B cell (primary cell): ENCODE results near the gene MED25. TPM values are rescaled to one million over a fixed set of nuclear protein-coding genes. Genes with fewer than 3 reads are reported as not detected.

Experiments used
- ATAC-seq: fragments of 200-7000 bp; cut with Tn5 transposase; one replicate; pipeline ENCODE4 v1.10.0; 2021; ENCODE audit warnings: low read depth, mild to moderate bottlenecking, moderate number of reproducible peaks, moderate library complexity
- CTCF ChIA-PET: fragments of 350-600 bp; sonication (Branson Sonifier 250); formaldehyde crosslinking; loops from one replicate; lab custom pipeline; 2021; ENCODE audit warnings: antibody characterized with exemption, inconsistent platforms; lab: Charles Lee
- POLR2A ChIA-PET: fragments of 350-600 bp; sonication (Branson Sonifier 250); formaldehyde crosslinking; loops from one replicate; lab custom pipeline; 2021; ENCODE audit warnings: antibody characterized with exemption; lab: Charles Lee
- DNase-seq: peaks from one replicate; pipeline ENCODE4 v3.0.0; 2013
- H2AFZ ChIP-seq: 2 replicates; pipeline ENCODE4 v1.6.1; 2012; ENCODE audit warnings: mild to moderate bottlenecking, low read depth, low read length; ENCODE audit not compliant: insufficient read depth, poor library complexity, severe bottlenecking
- H3K27ac ChIP-seq, 2 donors: 1 replicate in 1 of 2; 2 replicates in 1 of 2; pipeline ENCODE4 v1.5.1; 2012 to 2013; ENCODE audit warnings: low read length in 2 of 2, mild to moderate bottlenecking in 2 of 2, moderate library complexity in 1 of 2
- H3K27me3 ChIP-seq, 4 experiments: fragments of 200-600 bp in 1 of 4; sonication (generic) in 1 of 4; replicated peaks in 1 of 4; 1 replicate in 2 of 4; 2 replicates in 2 of 4; pipeline versions ENCODE4 v1.6.1 to v1.7.0; 2013 to 2016; ENCODE audit warnings: low read length in 3 of 4, mild to moderate bottlenecking in 2 of 4, mixed read lengths in 1 of 4, moderate library complexity in 1 of 4; ENCODE audit not compliant: insufficient read depth in 4 of 4, control insufficient read depth in 3 of 4; ENCODE audit errors: control extremely low read depth in 1 of 4
- H3K36me3 ChIP-seq, 2 experiments: replicated peaks in 1 of 2; 1 replicate in 1 of 2; 2 replicates in 1 of 2; pipeline versions ENCODE4 v1.6.1 to v1.7.1; 2013; ENCODE audit warnings: low read length in 1 of 2; ENCODE audit not compliant: insufficient read depth in 2 of 2, control insufficient read depth in 1 of 2; ENCODE audit errors: control extremely low read depth in 1 of 2, extremely low read depth in 1 of 2
- H3K4me1 ChIP-seq, 2 donors: fragments of 200-600 bp in 1 of 2; sonication (generic) in 1 of 2; 1 replicate in 1 of 2; 2 replicates in 1 of 2; pipeline versions ENCODE4 v1.5.1 to v1.6.1; 2013 to 2017; ENCODE audit warnings: low read length in 2 of 2; ENCODE audit not compliant: control insufficient read depth in 2 of 2, insufficient read depth in 2 of 2
- H3K4me2 ChIP-seq: replicated peaks from 2 replicates; pipeline ENCODE3; 2012; ENCODE audit warnings: mild to moderate bottlenecking, low read depth, low read length; ENCODE audit not compliant: poor library complexity, severe bottlenecking
- H3K4me3 ChIP-seq, 5 experiments: fragments of 200-600 bp in 1 of 5; sonication (generic) in 1 of 5; 1 replicate in 3 of 5; 2 replicates in 2 of 5; pipeline versions ENCODE4 v1.5.1 to v1.7.0; 2011 to 2016; ENCODE audit warnings: low read length in 4 of 5, mild to moderate bottlenecking in 4 of 5, low read depth in 2 of 5, control low read depth in 1 of 5, moderate library complexity in 1 of 5; ENCODE audit not compliant: insufficient read depth in 1 of 5; ENCODE audit errors: control extremely low read depth in 1 of 5, extremely low read depth in 1 of 5
- H3K79me2 ChIP-seq: fragments of 200-600 bp; sonication (generic); one replicate; pipeline ENCODE4 v1.6.0; 2016; ENCODE audit warnings: low read length; ENCODE audit not compliant: control insufficient read depth, insufficient read depth
- H3K9ac ChIP-seq: fragments of 200-600 bp; sonication (generic); 2 replicates; pipeline ENCODE4 v1.6.1; 2017; ENCODE audit warnings: mild to moderate bottlenecking, low read length, moderate library complexity
- H3K9me3 ChIP-seq, 3 donors: one replicate each; pipeline versions ENCODE4 v1.6.1 to v1.7.1; 2013; ENCODE audit warnings: low read length in 2 of 3; ENCODE audit not compliant: control insufficient read depth in 2 of 3, insufficient read depth in 1 of 3; ENCODE audit errors: control extremely low read depth in 1 of 3
- H4K20me1 ChIP-seq: 2 replicates; pipeline ENCODE4 v1.6.0; 2012; ENCODE audit warnings: mild to moderate bottlenecking, low read length; ENCODE audit not compliant: insufficient read depth, control insufficient read depth, poor library complexity, severe bottlenecking
- H3K27ac Mint-ChIP-seq: one replicate; pipeline ENCODE4 v1.8.0; 2021; ENCODE audit warnings: mixed read lengths
- H3K27me3 Mint-ChIP-seq: one replicate; pipeline ENCODE4 v1.8.0; 2021; ENCODE audit warnings: mixed read lengths
- H3K4me1 Mint-ChIP-seq: one replicate; pipeline ENCODE4 v1.8.0; 2021; ENCODE audit warnings: mixed read lengths
- H3K4me3 Mint-ChIP-seq: one replicate; pipeline ENCODE4 v1.8.0; 2021; ENCODE audit warnings: mixed read lengths
- H3K9me3 Mint-ChIP-seq: one replicate; pipeline ENCODE4 v1.8.0; 2022; ENCODE audit warnings: mixed read lengths; ENCODE audit not compliant: insufficient read depth
- EZH2 ChIP-seq: IDR thresholded peaks from 2 replicates; pipeline ENCODE4 v1.6.1; 2012; ENCODE audit warnings: borderline replicate concordance, low read depth, mild to moderate bottlenecking, moderate library complexity, low read length; ENCODE audit not compliant: insufficient read depth, poor library complexity, severe bottlenecking
- WGBS: methylation state at CpG from one replicate; pipeline ENCODE4 v1.1.5; 2013; ENCODE audit warnings: missing lambda C conversion rate; ENCODE audit not compliant: insufficient coverage; 5-methylcytosine and 5-hydroxymethylcytosine counted together
- intact Hi-C: fragments of 100-400 bp; cut with micrococcal nuclease; formaldehyde crosslinking; loops from one replicate; pipeline ENCODE4 v1.10.0; 2022
- polyA plus RNA-seq: library from polyadenylated mRNA; depleted of rRNA; stranded (reverse); fragments of >200 nt; gene quantifications from 2 replicates; pipeline ENCODE4 v1.2.3, GENCODE V29; 2012
- total RNA-seq, 2 donors: library from RNA; stranded (reverse); fragments of 120-200 nt in 1 of 2; gene quantifications; 1 replicate in 1 of 2; 2 replicates in 1 of 2; pipeline versions ENCODE4 v1.2.3 to v1.2.4, GENCODE V29; 2013 to 2022
- TF ChIP-seq, protein P1 (sequence below): fragments of 200-600 bp; IDR thresholded peaks from one replicate; pipeline ENCODE4 v1.8.0; 2022; ENCODE audit warnings: antibody characterized with exemption, mild to moderate bottlenecking

MED25 gene
- total and polyA plus RNA-seq, 2 donors (not counting 1 experiment from before 2014, with no cell fraction given) = 93.0 to 126 TPM

DNA sequence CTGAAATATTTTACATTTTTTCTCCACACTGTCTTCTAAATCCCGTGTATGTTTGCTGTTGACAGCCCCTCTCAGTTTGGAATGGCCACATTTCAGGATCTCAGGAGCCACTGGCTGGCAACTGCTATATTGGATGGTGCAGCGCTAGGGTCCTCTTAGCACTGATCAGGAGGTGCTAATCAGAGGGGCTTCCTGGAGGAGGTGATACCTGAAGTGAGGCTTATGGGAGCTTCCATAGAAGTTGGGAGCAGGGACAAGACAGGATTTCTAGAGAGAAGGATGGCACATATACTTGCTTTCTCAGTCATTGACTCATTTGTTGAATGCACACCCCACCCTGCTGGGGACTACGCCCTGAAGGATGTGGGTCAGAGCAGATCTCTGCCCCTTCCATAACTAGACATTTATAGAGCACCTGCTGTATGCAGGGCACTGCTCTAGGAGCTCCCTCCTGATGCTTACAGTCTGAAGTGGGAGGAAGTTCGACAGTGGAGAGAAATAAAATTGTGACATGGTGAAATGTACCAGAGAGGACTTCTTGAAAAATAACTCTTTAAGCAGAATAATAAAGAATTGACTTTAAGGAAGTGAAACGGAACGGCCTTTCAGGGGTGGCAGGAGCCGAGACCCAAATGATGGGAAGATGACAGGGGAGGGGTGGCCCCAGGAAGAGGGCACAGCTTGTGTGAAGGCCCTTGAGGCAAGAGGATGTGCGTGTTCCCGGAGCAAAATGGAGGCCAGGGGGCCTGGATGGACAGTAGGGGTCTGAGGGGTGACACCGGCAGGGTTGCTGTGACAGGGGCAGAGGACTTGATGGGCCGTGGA, 38.1 kb upstream of the MED25 start:
- peak overlapping the region; percentile 85 for H3K27ac Mint-ChIP-seq
- no peaks in the 10 kb centered on the region for H3K9me3 ChIP-seq
- peak overlapping the region; percentile 42 for H3K4me3 Mint-ChIP-seq
- H3K4me3 ChIP-seq = no peak overlapping the region
- H3K27me3 ChIP-seq = no peaks in the 10 kb centered on the region
- H3K9ac ChIP-seq = peak overlapping the region; percentile 30
- POLR2A ChIA-PET = interaction anchor here (0.6 to 1.2 kb wide), 2 partner anchors 13 to 102 kb away, joined by 3 read pairs; partner anchors contain the start of gene AP2A1
- peaks cover 17 to 25% of the 10 kb centered on the region in 2 donors for H3K4me1 ChIP-seq
- no peak overlapping the region for H2AFZ ChIP-seq
- H3K4me1 Mint-ChIP-seq = peaks cover 23% of the 10 kb centered on the region
- peaks cover 7 to 28% of the 10 kb centered on the region in 2 experiments for H3K36me3 ChIP-seq
- intact Hi-C loops = no loop called here
- H3K27ac ChIP-seq = peak overlapping the region; percentile 52 to 64
- H3K4me2 ChIP-seq = peak overlapping the region; percentile 29
- peak; percentile 55 for DNase-seq
- peaks cover 21% of the 10 kb centered on the region for H4K20me1 ChIP-seq
- no peaks in the 10 kb centered on the region for H3K27me3 Mint-ChIP-seq
- 60% methylated on average over 10 of the region's 11 CpGs for WGBS
- CTCF ChIA-PET = interaction anchor here (1.7 kb wide), 1 partner anchor 85 kb away, joined by 3 read pairs; no protein-coding TSS in a partner anchor
- ATAC-seq = peak; percentile 49
- no peak for TF ChIP-seq EZH2
- TF ChIP-seq, protein P1, sequence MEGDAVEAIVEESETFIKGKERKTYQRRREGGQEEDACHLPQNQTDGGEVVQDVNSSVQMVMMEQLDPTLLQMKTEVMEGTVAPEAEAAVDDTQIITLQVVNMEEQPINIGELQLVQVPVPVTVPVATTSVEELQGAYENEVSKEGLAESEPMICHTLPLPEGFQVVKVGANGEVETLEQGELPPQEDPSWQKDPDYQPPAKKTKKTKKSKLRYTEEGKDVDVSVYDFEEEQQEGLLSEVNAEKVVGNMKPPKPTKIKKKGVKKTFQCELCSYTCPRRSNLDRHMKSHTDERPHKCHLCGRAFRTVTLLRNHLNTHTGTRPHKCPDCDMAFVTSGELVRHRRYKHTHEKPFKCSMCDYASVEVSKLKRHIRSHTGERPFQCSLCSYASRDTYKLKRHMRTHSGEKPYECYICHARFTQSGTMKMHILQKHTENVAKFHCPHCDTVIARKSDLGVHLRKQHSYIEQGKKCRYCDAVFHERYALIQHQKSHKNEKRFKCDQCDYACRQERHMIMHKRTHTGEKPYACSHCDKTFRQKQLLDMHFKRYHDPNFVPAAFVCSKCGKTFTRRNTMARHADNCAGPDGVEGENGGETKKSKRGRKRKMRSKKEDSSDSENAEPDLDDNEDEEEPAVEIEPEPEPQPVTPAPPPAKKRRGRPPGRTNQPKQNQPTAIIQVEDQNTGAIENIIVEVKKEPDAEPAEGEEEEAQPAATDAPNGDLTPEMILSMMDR = no peak
- peaks cover 48% of the 10 kb centered on the region for H3K79me2 ChIP-seq
- no peaks in the 10 kb centered on the region for H3K9me3 Mint-ChIP-seq

GRCh38 chr19:49780861-49781260, 37.2 kb upstream of the MED25 start:
- peaks cover 12% of the 10 kb centered on the region for H4K20me1 ChIP-seq
- peaks cover 43% of the 10 kb centered on the region for H3K79me2 ChIP-seq
- H3K9me3 Mint-ChIP-seq = no peaks in the 10 kb centered on the region
- H3K27ac ChIP-seq = peak overlapping the region; percentile 52 to 64
- H3K27ac Mint-ChIP-seq = peak overlapping the region; percentile 85
- H3K4me1 ChIP-seq = peaks cover 17 to 25% of the 10 kb centered on the region in 2 donors
- 95% methylated on average over 8 of the region's 8 CpGs for WGBS
- no peaks in the 10 kb centered on the region for H3K27me3 Mint-ChIP-seq
- peaks cover 7 to 32% of the 10 kb centered on the region in 2 experiments for H3K36me3 ChIP-seq
- H3K4me2 ChIP-seq = peak overlapping the region; percentile 29
- no peaks in the 10 kb centered on the region for H3K9me3 ChIP-seq
- TF ChIP-seq, protein P1 = no peak
- TF ChIP-seq EZH2 = no peak
- H3K9ac ChIP-seq = no peak overlapping the region
- peaks cover 23% of the 10 kb centered on the region for H3K4me1 Mint-ChIP-seq
- POLR2A ChIA-PET = interaction anchor here (1.2 kb wide), 1 partner anchor 103 kb away, joined by 3 read pairs; no protein-coding TSS in a partner anchor
- H3K4me3 ChIP-seq = no peak overlapping the region
- CTCF ChIA-PET = no interaction called here
- no peaks in the 10 kb centered on the region for H3K27me3 ChIP-seq
- intact Hi-C loops = no loop called here
- DNase-seq = no peak
- H3K4me3 Mint-ChIP-seq = peak overlapping the region; percentile 42
- H2AFZ ChIP-seq = no peak overlapping the region
- no peak for ATAC-seq
